Measurements from ENCODE around the gene ICAM3. TPM values are rescaled to one million over a fixed set of nuclear protein-coding genes. Genes with fewer than 3 reads are reported as not detected.

ICAM3 gene
- total RNA-seq, 2 experiments from 2014 or later, result 63.7 to 76.4 TPM

DNA sequence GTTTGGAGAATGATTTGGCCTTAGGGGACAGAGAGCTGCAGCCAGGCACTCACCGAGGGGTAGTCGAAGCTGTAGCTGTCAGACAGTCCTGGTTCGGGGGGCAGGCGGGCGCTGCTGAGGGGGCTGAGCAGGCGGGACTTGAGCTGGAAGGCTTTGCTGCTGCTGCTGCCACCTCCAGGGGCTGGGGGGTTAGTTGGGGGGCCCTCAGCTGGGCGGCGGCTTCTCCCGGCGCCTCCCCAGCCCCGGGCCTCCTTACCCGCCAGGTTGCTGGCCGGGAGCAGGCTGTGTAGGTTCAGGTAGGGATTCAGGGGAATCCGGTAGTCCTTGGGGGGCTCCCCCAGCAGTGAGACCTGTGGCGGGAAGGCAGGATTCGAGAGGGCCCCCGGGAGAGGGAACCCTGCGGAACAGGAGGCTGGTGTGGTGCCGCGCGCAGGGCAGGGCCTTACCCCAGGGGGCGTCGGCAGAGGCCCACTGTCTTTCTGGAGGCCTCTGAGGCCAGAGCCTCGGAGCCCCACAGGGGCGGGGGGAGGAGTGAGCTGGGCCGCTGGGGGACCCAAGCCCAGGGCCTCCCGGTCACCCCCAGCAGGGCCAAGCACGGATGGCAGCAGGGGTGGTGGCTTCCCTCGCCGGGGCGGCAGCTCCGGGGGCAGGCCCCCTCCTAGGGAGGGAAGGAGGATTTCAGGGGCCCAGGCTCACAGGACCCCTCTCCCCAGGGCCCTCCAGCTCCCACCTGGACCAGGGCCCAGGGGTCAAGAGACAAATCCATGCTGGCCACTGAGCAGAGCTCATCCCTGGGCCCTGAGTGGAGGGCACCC, 18.6 kb downstream of the ICAM3 start:
- Histone ChIP-seq H3K4me2 (ENCODE audit: low read length) (no peak overlapping the region), H3K4me3 (ENCODE audit: low read depth, low read length, poor library complexity, severe bottlenecking) (no peak overlapping the region), H2AFZ (ENCODE audit: low read length) (no peak overlapping the region), H4K20me1 (ENCODE audit: insufficient read depth, low read length) (no peaks in the 10 kb centered on the region), H3K9me2 (ENCODE audit: insufficient read depth, low read length) (no peaks in the 10 kb centered on the region), H3K79me2 (ENCODE audit: insufficient read depth, low read depth, low read length) (no peaks in the 10 kb centered on the region), H3K36me3 (ENCODE audit: insufficient read depth, low read length) (peaks cover 96% of the 10 kb centered on the region), H3K27ac (ENCODE audit: low read depth, low read length, poor library complexity, severe bottlenecking) (no peak overlapping the region), H3K9me3 (ENCODE audit: low read length) (no peaks in the 10 kb centered on the region), H3K4me1 (ENCODE audit: insufficient read depth, low read length, poor library complexity, severe bottlenecking) (peaks cover 6% of the 10 kb centered on the region)
- BruUV-seq (replicated peaks), result no TSS peak
- ChIA-PET POLR2A (interaction anchor here (0.6 kb wide), 1 partner anchor 77 kb away, joined by 3 read pairs; no protein-coding TSS in a partner anchor), CTCF (ENCODE audit: unreplicated experiment) (no interaction called here)
- intact Hi-C loops (cut with micrococcal nuclease; ENCODE audit: unreplicated experiment), result no loop called here
- TF ChIP-seq, protein P1, sequence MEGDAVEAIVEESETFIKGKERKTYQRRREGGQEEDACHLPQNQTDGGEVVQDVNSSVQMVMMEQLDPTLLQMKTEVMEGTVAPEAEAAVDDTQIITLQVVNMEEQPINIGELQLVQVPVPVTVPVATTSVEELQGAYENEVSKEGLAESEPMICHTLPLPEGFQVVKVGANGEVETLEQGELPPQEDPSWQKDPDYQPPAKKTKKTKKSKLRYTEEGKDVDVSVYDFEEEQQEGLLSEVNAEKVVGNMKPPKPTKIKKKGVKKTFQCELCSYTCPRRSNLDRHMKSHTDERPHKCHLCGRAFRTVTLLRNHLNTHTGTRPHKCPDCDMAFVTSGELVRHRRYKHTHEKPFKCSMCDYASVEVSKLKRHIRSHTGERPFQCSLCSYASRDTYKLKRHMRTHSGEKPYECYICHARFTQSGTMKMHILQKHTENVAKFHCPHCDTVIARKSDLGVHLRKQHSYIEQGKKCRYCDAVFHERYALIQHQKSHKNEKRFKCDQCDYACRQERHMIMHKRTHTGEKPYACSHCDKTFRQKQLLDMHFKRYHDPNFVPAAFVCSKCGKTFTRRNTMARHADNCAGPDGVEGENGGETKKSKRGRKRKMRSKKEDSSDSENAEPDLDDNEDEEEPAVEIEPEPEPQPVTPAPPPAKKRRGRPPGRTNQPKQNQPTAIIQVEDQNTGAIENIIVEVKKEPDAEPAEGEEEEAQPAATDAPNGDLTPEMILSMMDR (conservative IDR thresholded peaks at IDR 0.05; ENCODE audit: low read length), result no peak
- no peak for TF ChIP-seq EZH2phosphoT487 (IDR thresholded peaks at IDR 0.05; ENCODE audit: borderline replicate concordance, low read depth, low read length)
- DNase-seq (ENCODE audit: low spot score), result no peak

DNA sequence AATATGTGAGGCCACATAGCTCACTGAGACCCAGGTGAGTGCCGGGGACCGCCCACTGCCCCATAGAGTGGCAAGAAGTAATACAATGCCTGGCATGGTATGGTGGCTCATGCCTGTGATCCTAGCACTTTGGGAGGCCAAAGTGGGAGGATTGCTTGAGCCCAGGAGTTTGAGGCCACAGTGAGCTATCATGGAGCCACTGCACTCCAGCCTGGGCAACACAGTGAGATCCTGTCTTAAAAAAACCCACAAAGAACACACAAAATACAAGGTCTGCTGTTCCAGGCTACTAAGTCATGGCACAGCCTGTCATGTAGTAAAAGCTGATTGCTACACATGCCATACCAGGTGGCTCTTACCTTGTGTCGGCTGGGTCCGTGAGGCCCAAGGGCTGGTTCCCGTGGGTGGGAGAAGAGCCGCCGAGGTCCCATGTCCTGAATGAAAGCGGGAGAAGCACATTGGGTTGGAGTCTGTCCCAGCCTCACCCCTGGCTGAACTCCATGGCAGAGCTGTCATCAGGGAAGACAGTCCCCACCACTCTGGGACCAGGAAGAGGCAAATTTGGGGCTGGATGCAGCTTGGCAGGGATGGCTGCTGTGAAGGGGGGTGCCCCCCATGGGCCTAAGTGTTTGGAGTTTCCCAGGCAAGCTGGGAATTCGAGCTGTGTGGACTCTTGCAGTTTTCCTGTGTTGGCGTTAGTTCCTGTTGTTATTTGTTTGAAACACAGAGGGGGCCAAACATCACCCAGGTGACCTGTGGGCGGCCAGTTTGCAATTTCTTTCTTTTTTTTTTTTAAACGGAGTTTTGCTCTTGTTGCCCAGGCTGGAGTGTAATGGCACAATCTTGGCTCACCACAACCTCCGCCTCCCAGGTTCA, 20.4 kb downstream of the ICAM3 start:
- TF ChIP-seq EZH2phosphoT487 (IDR thresholded peaks at IDR 0.05; ENCODE audit: borderline replicate concordance, low read depth, low read length), result no peak
- TF ChIP-seq, protein P1 (conservative IDR thresholded peaks at IDR 0.05; ENCODE audit: low read length), result no peak
- H2AFZ ChIP-seq (ENCODE audit: low read length), result no peak overlapping the region
- H3K36me3 ChIP-seq (ENCODE audit: insufficient read depth, low read length), result peaks cover 81% of the 10 kb centered on the region
- H3K4me2 ChIP-seq (ENCODE audit: low read length), result no peak overlapping the region
- H3K79me2 ChIP-seq (ENCODE audit: insufficient read depth, low read depth, low read length), result no peaks in the 10 kb centered on the region
- ChIA-PET POLR2A (no interaction called here), CTCF (ENCODE audit: unreplicated experiment) (interaction anchor here (0.6 kb wide), 1 partner anchor 15 kb away, joined by 7 read pairs; no protein-coding TSS in a partner anchor)
- no TSS peak for BruUV-seq (replicated peaks)
- no peak overlapping the region for H3K27ac ChIP-seq (ENCODE audit: low read depth, low read length, poor library complexity, severe bottlenecking)
- intact Hi-C loops (cut with micrococcal nuclease; ENCODE audit: unreplicated experiment), result loop anchor here (2.0 kb wide), 1 partner anchor 34 kb away; no protein-coding TSS in a partner anchor
- H3K9me3 ChIP-seq (ENCODE audit: low read length), result no peaks in the 10 kb centered on the region
- no peak overlapping the region for H3K4me3 ChIP-seq (ENCODE audit: low read depth, low read length, poor library complexity, severe bottlenecking)
- H3K9me2 ChIP-seq (ENCODE audit: insufficient read depth, low read length), result no peaks in the 10 kb centered on the region
- no peak for DNase-seq (ENCODE audit: low spot score)
- H3K4me1 ChIP-seq (ENCODE audit: insufficient read depth, low read length, poor library complexity, severe bottlenecking), result peaks cover 13% of the 10 kb centered on the region
- no peaks in the 10 kb centered on the region for H4K20me1 ChIP-seq (ENCODE audit: insufficient read depth, low read length)

All from OCI-LY7 (cell line).